HTERT RPE-1 (cell line): ENCODE measurements around the gene ADD3.

Experiments
- in situ Hi-C: fragments of 300-500 bp; cut with MboI; formaldehyde crosslinking; loops from 4 replicates; pipeline ENCODE4 v1.14.3; 2020; ENCODE audit warnings: low sequenced_read_pairs

Gene ADD3

GRCh38 chr10:110007701-110008517 is at the start of gene ADD3:
TSS of gene ADD3 (plus strand) at chr10:110007984. CDS start at chr10:110100654, 92,670 bp downstream.
- in situ Hi-C loops: no loop called here

GRCh38 chr10:109958059-109958458 is 49.7 kb upstream of the ADD3 start:
- in situ Hi-C loops: no loop called here

GRCh38 chr10:109959259-109960145 is 48.3 kb upstream of the ADD3 start:
- in situ Hi-C loops: no loop called here

- in situ Hi-C loops: no loop called here
These were observed 47.1 kb upstream of the ADD3 start for GRCh38 chr10:109960682-109961081.

GRCh38 chr10:109961174-109962001 is 46.4 kb upstream of the ADD3 start:
- in situ Hi-C loops: no loop called here

GRCh38 chr10:109962247-109962646 is 45.5 kb upstream of the ADD3 start:
- in situ Hi-C loops: no loop called here

GRCh38 chr10:109963439-109963838 is 44.3 kb upstream of the ADD3 start:
- in situ Hi-C loops: no loop called here

GRCh38 chr10:109964318-109964717 is 43.5 kb upstream of the ADD3 start:
- in situ Hi-C loops: no loop called here

- in situ Hi-C loops: no loop called here
These were observed 40.6 kb upstream of the ADD3 start for GRCh38 chr10:109966961-109967738.

GRCh38 chr10:109967739-109968088 is 40.1 kb upstream of the ADD3 start:
- in situ Hi-C loops: no loop called here

GRCh38 chr10:109968953-109969759 is 38.6 kb upstream of the ADD3 start:
- in situ Hi-C loops: no loop called here

- in situ Hi-C loops: no loop called here
These were observed 37.9 kb upstream of the ADD3 start for GRCh38 chr10:109969760-109970346.

- in situ Hi-C loops: no loop called here
These were observed 36.1 kb upstream of the ADD3 start for GRCh38 chr10:109971634-109972033.

- in situ Hi-C loops: no loop called here
These were observed 35.3 kb upstream of the ADD3 start for GRCh38 chr10:109972372-109973001.

- in situ Hi-C loops: no loop called here
These were observed 34.4 kb upstream of the ADD3 start for GRCh38 chr10:109973326-109973829.

- in situ Hi-C loops: no loop called here
These were observed 33.1 kb upstream of the ADD3 start for GRCh38 chr10:109974504-109975191.

- in situ Hi-C loops: no loop called here
These were observed 32.3 kb upstream of the ADD3 start for GRCh38 chr10:109975244-109976190.
